Forelimb muscle (tissue), 1 donor: ENCODE measurements around the gene SPIRE2. TPM values are rescaled to one million over a fixed set of nuclear protein-coding genes. Genes with fewer than 3 reads are reported as not detected.
"Not testable (repeated sequence)": the region's sequence is repeated elsewhere in the genome, so short reads cannot be mapped to it uniquely, and the experiment has no call there.

Experiments
- DNase-seq: peaks from one replicate; pipeline ENCODE4 v3.0.0-alpha.2; 2013; ENCODE audit warnings: low read depth
- polyA plus RNA-seq: library from polyadenylated mRNA; unstranded; fragments of 120-200 nt; gene quantifications from one replicate; pipeline ENCODE4 v1.2.1, GENCODE V29; 2013; ENCODE audit not compliant: insufficient read length

Gene SPIRE2
- polyA plus RNA-seq, 1 donor = 2.5 TPM

DNA sequence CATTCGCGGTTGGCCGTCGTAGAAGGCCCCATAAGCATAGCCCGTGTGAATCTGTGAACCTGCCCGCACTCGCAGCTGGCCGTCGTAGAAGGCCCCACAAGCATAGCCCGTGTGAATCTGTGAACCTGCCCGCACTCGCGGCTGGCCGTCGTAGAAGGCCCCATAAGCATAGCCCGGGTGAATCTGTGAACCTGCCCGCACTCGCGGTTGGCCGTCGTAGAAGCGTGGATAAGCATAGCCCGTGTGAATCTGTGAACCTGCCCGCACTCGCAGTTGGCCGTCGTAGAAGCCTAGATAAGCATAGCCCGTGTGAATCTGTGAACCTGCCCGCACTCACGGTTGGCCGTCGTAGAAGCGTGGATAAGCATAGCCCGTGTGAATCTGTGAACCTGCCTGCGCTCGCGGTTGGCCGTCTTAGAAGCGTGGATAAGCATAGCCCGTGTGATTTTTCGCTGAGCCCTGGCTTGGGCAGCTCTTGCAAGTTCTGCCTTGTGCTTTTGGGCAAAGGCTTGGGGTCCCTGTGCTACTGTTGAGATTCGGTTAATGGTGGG, 6.6 kb downstream of the SPIRE2 start:
- not testable (repeated sequence) for DNase-seq

GRCh38 chr16:89836484-89836883, 8.2 kb downstream of the SPIRE2 start:
- DNase-seq = not testable (repeated sequence)

DNA sequence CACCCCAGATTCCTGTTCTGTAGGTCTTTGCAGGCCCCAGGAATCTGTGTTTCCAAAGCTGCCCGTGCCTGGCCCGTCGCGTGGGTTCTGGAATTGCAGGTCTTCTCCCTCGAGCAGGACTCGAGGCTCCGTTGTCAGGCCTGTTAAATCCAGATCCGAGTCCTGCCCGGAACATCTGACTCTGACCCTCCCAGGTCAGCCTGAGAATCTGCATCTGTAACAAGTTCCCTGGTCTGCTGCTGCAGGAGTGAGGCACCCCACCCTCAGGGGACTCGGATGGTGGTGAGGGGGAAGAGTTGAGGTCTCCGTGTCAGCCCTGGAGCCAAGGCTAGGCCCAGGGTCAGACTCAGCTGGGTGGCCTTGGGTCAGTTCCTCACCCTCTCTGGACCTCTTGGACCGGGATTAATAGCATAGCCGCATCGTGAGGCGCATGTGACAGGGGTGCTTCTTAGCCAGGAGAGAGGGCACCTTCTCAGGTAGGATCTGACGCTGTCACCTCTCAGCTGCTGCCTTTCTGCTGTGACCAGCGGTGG, 8.8 kb downstream of the SPIRE2 start:
- DNase-seq = no peak

DNA sequence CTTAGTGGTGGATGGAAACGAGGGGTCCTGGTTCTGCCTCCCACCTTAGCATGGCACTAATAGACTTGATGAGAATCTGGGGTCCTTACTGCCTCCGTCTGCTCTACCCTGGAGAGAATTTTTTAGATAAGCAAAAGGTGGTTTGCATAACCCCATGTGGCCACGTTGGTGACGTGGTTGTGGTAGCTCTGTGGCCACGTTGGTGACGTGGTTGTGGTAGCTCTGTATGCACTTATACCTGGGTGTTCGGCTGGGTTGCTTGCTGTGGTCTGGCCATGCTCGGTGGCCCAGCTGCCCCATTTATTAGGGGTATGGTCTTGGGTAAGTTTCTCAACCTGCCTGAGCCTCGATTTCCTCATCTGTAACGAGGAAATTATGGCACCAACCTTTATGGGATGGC, 13.0 kb downstream of the SPIRE2 start:
- DNase-seq = no peak

DNA sequence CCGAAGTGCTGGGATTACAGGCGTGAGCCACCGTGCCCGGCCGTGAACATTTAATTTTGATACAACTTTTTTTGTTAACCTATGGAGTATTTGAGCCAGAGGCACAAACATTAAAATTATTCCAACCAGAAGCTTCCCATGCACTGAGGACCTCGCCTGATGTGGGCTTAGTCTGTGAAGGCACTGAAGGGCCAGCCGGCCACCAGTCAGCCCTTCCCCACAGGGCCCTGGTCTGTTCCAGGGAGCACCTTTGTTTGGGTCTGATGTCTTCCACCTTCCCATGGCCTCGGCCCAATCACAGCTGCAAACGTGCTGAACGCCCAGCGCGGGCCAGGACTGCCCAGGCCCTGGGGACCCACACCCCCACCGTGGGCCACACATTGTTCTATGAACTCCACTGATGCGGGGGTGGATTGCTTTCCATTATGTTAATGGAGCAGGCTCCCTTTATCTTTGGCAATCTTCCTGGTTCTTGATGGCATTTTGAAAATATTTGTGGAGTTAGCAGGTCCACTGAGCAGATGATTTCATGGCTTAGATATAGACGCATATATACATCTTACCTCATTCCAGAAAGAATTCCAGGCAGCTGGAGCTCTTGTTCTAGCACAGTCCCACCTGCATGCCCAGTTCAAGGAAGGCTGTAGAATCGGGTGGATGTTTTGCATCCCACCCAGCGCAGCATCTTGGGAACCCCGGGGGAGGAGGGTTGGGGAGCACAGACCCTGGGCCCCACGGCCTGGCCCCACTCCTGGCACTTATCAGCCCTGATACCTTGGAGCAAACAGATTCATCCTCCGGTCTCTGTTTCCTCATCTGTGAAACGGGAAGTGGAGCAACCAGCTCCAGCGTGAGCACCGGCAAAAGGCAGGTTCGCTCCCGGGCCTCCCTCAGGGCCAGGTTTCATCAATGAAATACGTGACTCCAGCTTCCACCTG, 14.5 kb downstream of the SPIRE2 start:
- no peak for DNase-seq

GRCh38 chr16:89843409-89844350, 15.4 kb downstream of the SPIRE2 start:
- DNase-seq = no peak

DNA sequence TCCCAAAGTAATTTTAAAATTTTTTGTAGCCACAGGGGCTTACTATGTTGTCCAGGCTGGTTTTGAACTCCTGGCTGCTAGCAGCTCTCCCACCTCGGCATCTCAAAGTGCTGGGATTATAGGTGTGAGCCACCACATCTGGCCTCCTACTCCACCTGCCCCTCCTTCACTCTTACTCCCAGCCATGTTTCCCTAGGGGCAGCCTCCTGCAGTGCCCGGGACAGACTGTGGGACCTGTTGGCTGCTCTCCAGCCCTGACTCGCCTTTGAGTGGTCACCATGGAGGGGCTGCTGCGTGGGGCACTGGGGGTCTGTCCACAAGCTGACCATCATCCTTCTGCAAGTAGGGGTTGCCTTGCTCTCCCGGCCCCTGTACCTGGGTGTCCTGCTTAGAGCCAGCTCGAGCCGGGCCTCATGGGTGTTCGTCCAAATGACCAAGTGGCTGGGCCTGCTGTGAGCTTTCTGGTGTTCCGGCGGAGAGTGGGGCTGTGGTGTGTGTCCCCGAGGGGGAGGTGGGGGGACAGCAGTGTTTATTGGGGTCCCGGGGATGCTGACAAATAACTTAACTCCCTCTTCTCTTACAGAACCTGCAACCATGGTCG, 16.6 kb downstream of the SPIRE2 start:
- no peak for DNase-seq

DNA sequence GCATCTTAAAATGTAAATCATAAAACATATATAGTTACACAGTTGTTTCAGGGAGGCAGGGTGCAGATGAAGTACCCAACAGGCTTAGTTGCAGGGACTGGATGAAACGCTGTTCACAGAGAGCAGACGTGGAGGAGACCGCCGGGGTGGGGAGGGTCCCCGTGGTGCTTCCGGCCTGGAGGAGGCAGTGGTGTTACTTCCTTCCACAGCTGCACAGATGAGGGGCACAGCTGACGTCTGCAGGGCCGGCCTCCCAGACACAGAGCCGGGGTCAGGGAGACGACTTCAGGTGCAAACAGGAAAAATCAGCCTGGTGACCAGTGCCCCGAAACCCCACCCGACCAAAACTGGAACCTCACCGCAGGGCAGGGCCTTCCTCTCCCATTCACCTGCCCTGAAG, 17.1 kb downstream of the SPIRE2 start:
- DNase-seq = no peak

GRCh38 chr16:89847051-89847939, 19.0 kb downstream of the SPIRE2 start:
- DNase-seq = no peak

DNA sequence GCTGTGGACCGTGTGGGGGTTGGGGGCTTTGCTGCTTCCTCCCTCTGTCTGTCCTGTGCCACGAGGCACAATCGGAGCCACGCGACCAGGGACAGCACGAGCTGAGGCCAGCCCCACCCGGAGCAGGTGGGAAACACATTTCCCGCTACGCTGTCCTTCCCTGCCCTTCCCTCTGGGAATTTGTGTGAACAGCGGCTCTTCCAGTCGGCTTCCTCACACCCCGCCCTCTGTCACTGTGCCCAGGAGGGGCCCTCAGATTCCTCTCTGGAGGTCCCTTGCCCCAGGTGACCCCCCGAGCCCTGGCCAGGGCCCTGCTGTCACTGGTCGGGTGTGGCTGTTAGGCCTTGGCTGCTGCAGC, 19.6 kb downstream of the SPIRE2 start:
- DNase-seq = no peak

DNA sequence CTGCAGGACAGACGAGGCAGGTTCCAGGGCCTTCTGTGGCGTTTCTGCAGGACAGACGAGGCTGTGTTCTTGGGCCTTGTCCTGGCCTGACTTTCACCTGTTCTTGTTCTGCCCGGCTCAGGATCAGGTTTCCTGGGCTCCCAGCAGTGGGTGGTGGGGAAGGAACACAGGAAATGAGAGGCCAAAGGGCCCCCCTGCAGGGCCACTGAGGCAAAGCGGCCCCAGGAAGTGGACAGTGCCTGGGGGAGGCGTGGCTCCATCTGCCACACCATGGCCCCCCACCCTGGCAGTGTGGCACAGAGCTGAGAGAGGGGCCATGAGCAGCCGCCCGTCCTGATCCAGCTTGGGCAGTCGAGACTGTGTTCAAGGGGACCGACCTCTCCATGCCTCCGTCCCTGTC, 20.7 kb downstream of the SPIRE2 start:
- DNase-seq = no peak

GRCh38 chr16:89853306-89853993, 25.2 kb downstream of the SPIRE2 start:
- DNase-seq = no peak

DNA sequence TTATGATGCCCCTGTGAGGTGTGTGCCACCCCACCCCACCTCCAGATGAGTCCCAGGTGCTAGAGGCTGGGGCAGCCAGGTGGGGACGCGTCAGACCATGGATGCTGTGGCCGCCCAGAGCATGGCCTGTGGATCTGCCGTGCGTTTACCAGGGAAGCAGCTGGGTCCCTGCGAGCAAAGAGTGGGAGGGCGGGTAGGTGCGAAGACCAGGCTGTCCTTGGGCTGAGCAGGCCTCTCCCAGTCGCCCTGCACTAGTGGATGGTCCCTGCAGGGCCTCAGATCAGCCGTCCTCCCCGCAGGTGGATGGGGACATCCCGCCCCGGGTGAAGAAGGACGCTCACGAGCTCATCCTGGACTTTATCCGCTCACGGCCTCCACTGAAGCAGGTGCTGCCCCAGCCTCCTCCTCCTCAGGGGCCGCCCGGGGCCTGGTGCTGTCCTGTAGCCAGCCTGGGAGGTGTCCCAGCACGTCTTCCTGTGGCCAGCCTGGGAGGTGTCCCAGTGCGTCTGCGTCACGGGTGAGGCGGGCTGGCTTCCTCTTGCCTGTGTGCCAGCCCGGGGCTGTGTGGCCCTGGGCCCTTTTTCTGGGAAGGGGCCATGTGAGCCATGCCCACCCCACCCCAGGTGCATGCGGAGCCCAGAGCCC, 27.1 kb downstream of the SPIRE2 start:
- DNase-seq = no peak

- no peak for DNase-seq
Observed at GRCh38 chr16:89855986-89856385, 27.7 kb downstream of the SPIRE2 start.

- no peak for DNase-seq
Observed at GRCh38 chr16:89858973-89859614, 30.8 kb downstream of the SPIRE2 start.

- DNase-seq = no peak
Observed at GRCh38 chr16:89859615-89860007, 31.3 kb downstream of the SPIRE2 start.

GRCh38 chr16:89860747-89861304, 32.6 kb downstream of the SPIRE2 start:
- DNase-seq = no peak

GRCh38 chr16:89861648-89862047, 33.4 kb downstream of the SPIRE2 start:
- DNase-seq = no peak

GRCh38 chr16:89862732-89863131, 34.5 kb downstream of the SPIRE2 start:
- DNase-seq = no peak
